ENCODE measurements around the gene PPM1H.

Gene PPM1H

DNA sequence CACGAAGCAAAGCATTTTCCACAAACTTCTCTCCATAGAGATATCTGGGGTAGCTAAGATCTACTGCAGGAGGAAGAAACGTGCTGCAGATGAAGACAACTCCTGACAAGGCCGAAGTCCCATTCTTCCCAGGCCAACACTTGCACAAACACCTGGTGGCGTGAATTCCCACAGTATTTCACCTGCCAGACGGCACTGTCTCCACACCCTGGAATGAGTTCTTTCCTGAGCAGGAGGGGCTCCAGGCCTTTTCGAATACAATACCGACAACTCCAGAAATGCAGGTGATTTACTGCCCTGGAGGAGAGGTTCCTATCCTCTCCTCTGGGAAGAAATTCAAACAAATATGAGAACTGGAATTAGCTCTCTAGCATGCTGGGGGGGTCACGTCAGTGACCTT is 288.4 kb downstream of the PPM1H start:
- no peaks in the 10 kb centered on the region for H3K79me2 ChIP-seq (ENCODE audit: insufficient read depth, low read length)

DNA sequence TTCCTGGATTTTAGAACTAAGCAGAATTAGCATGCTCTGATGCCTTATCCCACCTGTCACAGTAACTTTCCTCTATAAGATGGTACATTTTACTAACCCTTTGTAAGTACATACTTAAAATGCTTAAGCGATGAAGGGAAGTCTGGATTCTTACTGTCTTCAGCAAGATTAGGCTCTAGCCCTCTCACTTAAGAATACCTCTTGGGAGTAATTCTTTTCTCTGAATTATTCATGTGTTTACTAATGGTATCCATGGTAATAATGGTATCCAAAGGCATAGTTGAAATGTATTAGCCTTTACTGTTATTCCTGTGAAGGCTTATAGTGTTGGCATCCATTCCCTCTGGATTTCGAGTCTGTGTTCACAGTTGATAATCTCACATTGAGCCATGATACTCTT is 291.5 kb downstream of the PPM1H start:
- Histone ChIP-seq H3K9ac (ENCODE audit: low read depth, low read length, poor library complexity, severe bottlenecking) (no peak overlapping the region), H3K4me1 (ENCODE audit: insufficient read depth, low read length, poor library complexity, severe bottlenecking) (peaks cover 27% of the 10 kb centered on the region), H3K4me2 (ENCODE audit: low read depth, low read length, poor library complexity, severe bottlenecking) (no peak overlapping the region), H2AFZ (ENCODE audit: low read length) (no peak overlapping the region), H3K36me3 (ENCODE audit: insufficient read depth, low read length) (peaks cover 9% of the 10 kb centered on the region; the same call in 1 of the 2 replicates), H3K4me3 (ENCODE audit: low read length, poor library complexity, severe bottlenecking) (no peak overlapping the region), H3K79me2 (ENCODE audit: insufficient read depth, low read length) (no peaks in the 10 kb centered on the region), H4K20me1 (ENCODE audit: insufficient read depth, low read length, poor library complexity, severe bottlenecking) (no peaks in the 10 kb centered on the region), H3K27me3 (ENCODE audit: insufficient read depth, low read length, poor library complexity, severe bottlenecking) (no peaks in the 10 kb centered on the region), H3K9me2 (replicated peaks; ENCODE audit: low read depth, low read length) (no peaks in the 10 kb centered on the region), H3F3A (ENCODE audit: low read depth) (no peaks in the 10 kb centered on the region), H3K9me3 (ENCODE audit: insufficient read depth, low read depth, low read length) (no peaks in the 10 kb centered on the region)
- TF ChIP-seq EZH2phosphoT487 (IDR thresholded peaks at IDR 0.05; ENCODE audit: borderline replicate concordance), result no peak
- TF ChIP-seq, protein P1, sequence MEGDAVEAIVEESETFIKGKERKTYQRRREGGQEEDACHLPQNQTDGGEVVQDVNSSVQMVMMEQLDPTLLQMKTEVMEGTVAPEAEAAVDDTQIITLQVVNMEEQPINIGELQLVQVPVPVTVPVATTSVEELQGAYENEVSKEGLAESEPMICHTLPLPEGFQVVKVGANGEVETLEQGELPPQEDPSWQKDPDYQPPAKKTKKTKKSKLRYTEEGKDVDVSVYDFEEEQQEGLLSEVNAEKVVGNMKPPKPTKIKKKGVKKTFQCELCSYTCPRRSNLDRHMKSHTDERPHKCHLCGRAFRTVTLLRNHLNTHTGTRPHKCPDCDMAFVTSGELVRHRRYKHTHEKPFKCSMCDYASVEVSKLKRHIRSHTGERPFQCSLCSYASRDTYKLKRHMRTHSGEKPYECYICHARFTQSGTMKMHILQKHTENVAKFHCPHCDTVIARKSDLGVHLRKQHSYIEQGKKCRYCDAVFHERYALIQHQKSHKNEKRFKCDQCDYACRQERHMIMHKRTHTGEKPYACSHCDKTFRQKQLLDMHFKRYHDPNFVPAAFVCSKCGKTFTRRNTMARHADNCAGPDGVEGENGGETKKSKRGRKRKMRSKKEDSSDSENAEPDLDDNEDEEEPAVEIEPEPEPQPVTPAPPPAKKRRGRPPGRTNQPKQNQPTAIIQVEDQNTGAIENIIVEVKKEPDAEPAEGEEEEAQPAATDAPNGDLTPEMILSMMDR (conservative IDR thresholded peaks at IDR 0.05; ENCODE audit: low read length), result no peak

More for the DNA sequence above, 288.4 kb downstream of the PPM1H start:
- H3K4me1 ChIP-seq (ENCODE audit: insufficient read depth, low read length, poor library complexity, severe bottlenecking), result peaks cover 14% of the 10 kb centered on the region
- H3K4me3 ChIP-seq (ENCODE audit: low read length, poor library complexity, severe bottlenecking), result no peak overlapping the region
- no peaks in the 10 kb centered on the region for H4K20me1 ChIP-seq (ENCODE audit: insufficient read depth, low read length, poor library complexity, severe bottlenecking)
- no peaks in the 10 kb centered on the region for H3F3A ChIP-seq (ENCODE audit: low read depth)
- no peaks in the 10 kb centered on the region for H3K9me2 ChIP-seq (replicated peaks; ENCODE audit: low read depth, low read length)
- peaks cover 10% of the 10 kb centered on the region; the same call in 1 of the 2 replicates for H3K36me3 ChIP-seq (ENCODE audit: insufficient read depth, low read length)
- H2AFZ ChIP-seq (ENCODE audit: low read length), result no peak overlapping the region
- no peak for TF ChIP-seq EZH2phosphoT487 (IDR thresholded peaks at IDR 0.05; ENCODE audit: borderline replicate concordance)
- TF ChIP-seq, protein P1 (conservative IDR thresholded peaks at IDR 0.05; ENCODE audit: low read length), result no peak
- no peaks in the 10 kb centered on the region for H3K9me3 ChIP-seq (ENCODE audit: insufficient read depth, low read depth, low read length)
- no peak overlapping the region for H3K9ac ChIP-seq (ENCODE audit: low read depth, low read length, poor library complexity, severe bottlenecking)
- no peak overlapping the region for H3K4me2 ChIP-seq (ENCODE audit: low read depth, low read length, poor library complexity, severe bottlenecking)
- H3K27me3 ChIP-seq (ENCODE audit: insufficient read depth, low read length, poor library complexity, severe bottlenecking), result no peaks in the 10 kb centered on the region

DNA sequence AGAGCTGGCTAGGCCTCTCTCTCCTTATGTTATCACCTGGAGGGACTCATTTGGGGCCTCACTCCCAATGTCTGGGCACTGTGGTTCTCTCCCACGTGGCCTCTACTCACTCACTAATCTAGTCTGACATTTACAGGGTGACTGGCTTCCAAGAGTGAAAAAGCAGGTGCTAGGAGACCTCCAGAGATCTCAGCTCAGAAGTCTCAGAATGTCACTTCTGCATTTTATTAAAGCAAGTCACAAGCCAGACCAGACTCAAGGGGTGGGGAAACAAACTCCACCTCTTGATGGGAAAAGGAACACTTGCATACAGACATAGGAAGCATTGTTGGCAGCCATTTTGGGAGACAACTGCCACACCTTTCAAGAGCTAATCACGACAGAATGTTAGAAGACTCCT is 292.5 kb downstream of the PPM1H start:
- no peaks in the 10 kb centered on the region for H3K9me2 ChIP-seq (replicated peaks; ENCODE audit: low read depth, low read length)
- TF ChIP-seq, protein P1 (conservative IDR thresholded peaks at IDR 0.05; ENCODE audit: low read length), result no peak
- TF ChIP-seq EZH2phosphoT487 (IDR thresholded peaks at IDR 0.05; ENCODE audit: borderline replicate concordance), result no peak
- H3K79me2 ChIP-seq (ENCODE audit: insufficient read depth, low read length), result no peaks in the 10 kb centered on the region
- H3K36me3 ChIP-seq (ENCODE audit: insufficient read depth, low read length), result peaks cover 3% of the 10 kb centered on the region; the same call in 1 of the 2 replicates
- H3K9me3 ChIP-seq (ENCODE audit: insufficient read depth, low read depth, low read length), result no peaks in the 10 kb centered on the region
- H3K9ac ChIP-seq (ENCODE audit: low read depth, low read length, poor library complexity, severe bottlenecking), result no peak overlapping the region
- no peaks in the 10 kb centered on the region for H3F3A ChIP-seq (ENCODE audit: low read depth)
- H2AFZ ChIP-seq (ENCODE audit: low read length), result no peak overlapping the region
- H3K4me3 ChIP-seq (ENCODE audit: low read length, poor library complexity, severe bottlenecking), result no peak overlapping the region
- H3K4me1 ChIP-seq (ENCODE audit: insufficient read depth, low read length, poor library complexity, severe bottlenecking), result peaks cover 27% of the 10 kb centered on the region
- no peaks in the 10 kb centered on the region for H4K20me1 ChIP-seq (ENCODE audit: insufficient read depth, low read length, poor library complexity, severe bottlenecking)
- no peak overlapping the region for H3K4me2 ChIP-seq (ENCODE audit: low read depth, low read length, poor library complexity, severe bottlenecking)
- H3K27me3 ChIP-seq (ENCODE audit: insufficient read depth, low read length, poor library complexity, severe bottlenecking), result no peaks in the 10 kb centered on the region

Data from Loucy (cell line).